HepG2 (cell line): ENCODE results near the gene YY1AP1.

Source experiments
- EP300 ChIP-seq, 3 experiments: sonication (generic) in 1 of 3; formaldehyde crosslinking in 1 of 3; IDR thresholded peaks; 2 replicates each; pipeline versions ENCODE4 v1.5.1 to v1.6.1; 2011 to 2020; ENCODE audit warnings: low read depth in 2 of 3, low read length in 2 of 3, borderline replicate concordance in 1 of 3, improper control_type of control experiment in 1 of 3, mild to moderate bottlenecking in 1 of 3, missing genetic modification reagents in 1 of 3, moderate library complexity in 1 of 3
- FOSL1 ChIP-seq: sonication (generic); formaldehyde crosslinking; IDR thresholded peaks from 2 replicates; pipeline ENCODE4 v1.9.0; 2021; ENCODE audit warnings: missing genetic modification reagents, borderline replicate concordance
- HCFC1 ChIP-seq: fragments of 150-350 bp; IDR thresholded peaks from 2 replicates; pipeline ENCODE4 v1.6.1; 2014; ENCODE audit warnings: low read depth, low read length
- NAIF1 ChIP-seq: sonication (generic); formaldehyde crosslinking; IDR thresholded peaks from 2 replicates; pipeline ENCODE4 v1.5.0; 2020; ENCODE audit warnings: mild to moderate bottlenecking, missing genetic modification reagents, borderline replicate concordance
- POLR2A ChIP-seq, 2 experiments: IDR thresholded peaks; 2 replicates each; pipeline ENCODE4 v1.6.1; 2011; ENCODE audit warnings: low read depth in 2 of 2, low read length in 2 of 2, mild to moderate bottlenecking in 1 of 2, moderate library complexity in 1 of 2; ENCODE audit not compliant: insufficient read depth in 1 of 2
- RAD21 ChIP-seq: fragments of 450-650 bp; formaldehyde crosslinking; IDR thresholded peaks from 2 replicates; pipeline ENCODE4 v1.5.0; 2020; ENCODE audit warnings: mild to moderate bottlenecking
- SMAD3 ChIP-seq: sonication (generic); formaldehyde crosslinking; IDR thresholded peaks from 2 replicates; pipeline ENCODE4 v1.4.0; 2020; ENCODE audit warnings: missing genetic modification reagents
- ZBTB40 ChIP-seq, 2 experiments: fragments of 450-650 bp in 1 of 2; sonication (generic) in 1 of 2; formaldehyde crosslinking in 1 of 2; IDR thresholded peaks; 2 replicates each; pipeline versions ENCODE4 v1.6.1 to v1.8.0; 2016 to 2022; ENCODE audit warnings: antibody characterized with exemption in 1 of 2, mild to moderate bottlenecking in 1 of 2, missing genetic modification reagents in 1 of 2
- ZNF121 ChIP-seq: sonication (generic); formaldehyde crosslinking; IDR thresholded peaks from 2 replicates; pipeline ENCODE4 v1.5.0; 2020; ENCODE audit warnings: mild to moderate bottlenecking, missing genetic modification reagents
- ZNF160 ChIP-seq: sonication (generic); formaldehyde crosslinking; IDR thresholded peaks from 2 replicates; pipeline ENCODE4 v1.8.0; 2022; ENCODE audit warnings: mild to moderate bottlenecking, inconsistent platforms, missing genetic modification reagents
- ZNF432 ChIP-seq: sonication (generic); formaldehyde crosslinking; IDR thresholded peaks from 2 replicates; pipeline ENCODE4 v1.5.0; 2020; ENCODE audit warnings: missing genetic modification reagents, mild to moderate bottlenecking, borderline replicate concordance
- ZNF501 ChIP-seq: sonication (generic); formaldehyde crosslinking; IDR thresholded peaks from 2 replicates; pipeline ENCODE4 v1.5.1; 2020; ENCODE audit warnings: mild to moderate bottlenecking, moderate library complexity, missing genetic modification reagents
- TF ChIP-seq, protein P1 (sequence below): sonication (generic); formaldehyde crosslinking; IDR thresholded peaks from 2 replicates; pipeline ENCODE4 v1.8.1; 2023; ENCODE audit warnings: mild to moderate bottlenecking, missing genetic modification reagents

- TF ChIP-seq, protein P1, sequence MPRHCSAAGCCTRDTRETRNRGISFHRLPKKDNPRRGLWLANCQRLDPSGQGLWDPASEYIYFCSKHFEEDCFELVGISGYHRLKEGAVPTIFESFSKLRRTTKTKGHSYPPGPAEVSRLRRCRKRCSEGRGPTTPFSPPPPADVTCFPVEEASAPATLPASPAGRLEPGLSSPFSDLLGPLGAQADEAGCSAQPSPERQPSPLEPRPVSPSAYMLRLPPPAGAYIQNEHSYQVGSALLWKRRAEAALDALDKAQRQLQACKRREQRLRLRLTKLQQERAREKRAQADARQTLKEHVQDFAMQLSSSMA (CRISPR knock-in tag): no peak
- no peak for TF ChIP-seq ZNF501 (CRISPR knock-in tag)
- TF ChIP-seq ZNF160 (CRISPR knock-in tag): no peak
- TF ChIP-seq FOSL1 (CRISPR knock-in tag): no peak
- TF ChIP-seq NAIF1 (CRISPR knock-in tag): no peak
- no peak for TF ChIP-seq POLR2A (IDR thresholded peaks at IDR 0.05; ENCODE audit: insufficient read depth in 1 of 2, low read depth in 2 of 2, low read length in 2 of 2)
- TF ChIP-seq SMAD3 (CRISPR knock-in tag): no peak
- TF ChIP-seq ZBTB40 (IDR thresholded peaks at IDR 0.05): no peak
- no peak for TF ChIP-seq ZBTB40 (CRISPR knock-in tag; IDR thresholded peaks at IDR 0.05)
- no peak for TF ChIP-seq HCFC1
- TF ChIP-seq EP300 (IDR thresholded peaks at IDR 0.05; ENCODE audit: low read depth in 2 of 2, low read length in 2 of 2): no peak
- no peak for TF ChIP-seq EP300 (CRISPR knock-in tag; IDR thresholded peaks at IDR 0.05; ENCODE audit: borderline replicate concordance)
- no peak for TF ChIP-seq ZNF121 (CRISPR knock-in tag)
- TF ChIP-seq RAD21 (CRISPR knock-in tag): no peak
- TF ChIP-seq ZNF432: no peak
Observed at GRCh38 chr1:155651861-155652661, 36.5 kb downstream of the YY1AP1 start.
